ENCODE measurements around the gene NFASC. TPM values are rescaled to one million over a fixed set of nuclear protein-coding genes. Genes with fewer than 3 reads are reported as not detected.

NFASC gene
- total RNA-seq, 1 donor: 36.9 TPM

- Histone ChIP-seq H3K4me3 (ENCODE audit: insufficient read depth, low read length) (no peak overlapping the region), H3K79me2 (ENCODE audit: insufficient read depth, low read length) (no peaks in the 10 kb centered on the region), H4K20me1 (ENCODE audit: insufficient read depth, low read length) (no peaks in the 10 kb centered on the region), H3K4me2 (ENCODE audit: insufficient read depth, low read length) (no peak overlapping the region), H3K27ac (ENCODE audit: low read depth, low read length) (no peak overlapping the region), H3K9me3 (ENCODE audit: low read depth, low read length) (no peaks in the 10 kb centered on the region), H3K4me1 (ENCODE audit: insufficient read depth, low read length) (peaks cover 12% of the 10 kb centered on the region), H3K36me3 (ENCODE audit: insufficient read depth, low read length) (no peaks in the 10 kb centered on the region), H3K27me3 (ENCODE audit: insufficient read depth, low read length) (no peaks in the 10 kb centered on the region), H2AFZ (ENCODE audit: low read length) (no peak overlapping the region)
- no peak for DNase-seq (ENCODE audit: insufficient read length, low spot score, missing footprints)
- no peak for TF ChIP-seq CTCF (IDR thresholded peaks at IDR 0.05; ENCODE audit: extremely low read depth, low read depth, low read length)
Measured at GRCh38 chr1:205016584-205016983, 145.9 kb downstream of the NFASC start.

- no peak overlapping the region for H2AFZ ChIP-seq (ENCODE audit: low read length)
- no peaks in the 10 kb centered on the region for H3K36me3 ChIP-seq (ENCODE audit: insufficient read depth, low read length)
- no peaks in the 10 kb centered on the region for H3K9me3 ChIP-seq (ENCODE audit: low read depth, low read length)
- no peak overlapping the region for H3K4me3 ChIP-seq (ENCODE audit: insufficient read depth, low read length)
- H3K4me1 ChIP-seq (ENCODE audit: insufficient read depth, low read length): peaks cover 12% of the 10 kb centered on the region
- no peaks in the 10 kb centered on the region for H3K27me3 ChIP-seq (ENCODE audit: insufficient read depth, low read length)
- H3K79me2 ChIP-seq (ENCODE audit: insufficient read depth, low read length): no peaks in the 10 kb centered on the region
- H3K27ac ChIP-seq (ENCODE audit: low read depth, low read length): no peak overlapping the region
- no peak overlapping the region for H3K4me2 ChIP-seq (ENCODE audit: insufficient read depth, low read length)
- DNase-seq (ENCODE audit: insufficient read length, low spot score, missing footprints): no peak
- no peaks in the 10 kb centered on the region for H4K20me1 ChIP-seq (ENCODE audit: insufficient read depth, low read length)
- TF ChIP-seq CTCF (IDR thresholded peaks at IDR 0.05; ENCODE audit: extremely low read depth, low read depth, low read length): no peak
Measured at GRCh38 chr1:205017001-205017400, 146.3 kb downstream of the NFASC start.

GRCh38 chr1:205017766-205018165, 147.1 kb downstream of the NFASC start:
- no peaks in the 10 kb centered on the region for H4K20me1 ChIP-seq (ENCODE audit: insufficient read depth, low read length)
- H3K4me3 ChIP-seq (ENCODE audit: insufficient read depth, low read length): no peak overlapping the region
- H2AFZ ChIP-seq (ENCODE audit: low read length): no peak overlapping the region
- no peaks in the 10 kb centered on the region for H3K27me3 ChIP-seq (ENCODE audit: insufficient read depth, low read length)
- H3K9me3 ChIP-seq (ENCODE audit: low read depth, low read length): no peaks in the 10 kb centered on the region
- peaks cover 12% of the 10 kb centered on the region for H3K4me1 ChIP-seq (ENCODE audit: insufficient read depth, low read length)
- no peak for DNase-seq (ENCODE audit: insufficient read length, low spot score, missing footprints)
- H3K36me3 ChIP-seq (ENCODE audit: insufficient read depth, low read length): no peaks in the 10 kb centered on the region
- H3K4me2 ChIP-seq (ENCODE audit: insufficient read depth, low read length): no peak overlapping the region
- TF ChIP-seq CTCF (IDR thresholded peaks at IDR 0.05; ENCODE audit: extremely low read depth, low read depth, low read length): no peak
- H3K79me2 ChIP-seq (ENCODE audit: insufficient read depth, low read length): no peaks in the 10 kb centered on the region
- no peak overlapping the region for H3K27ac ChIP-seq (ENCODE audit: low read depth, low read length)

DNA sequence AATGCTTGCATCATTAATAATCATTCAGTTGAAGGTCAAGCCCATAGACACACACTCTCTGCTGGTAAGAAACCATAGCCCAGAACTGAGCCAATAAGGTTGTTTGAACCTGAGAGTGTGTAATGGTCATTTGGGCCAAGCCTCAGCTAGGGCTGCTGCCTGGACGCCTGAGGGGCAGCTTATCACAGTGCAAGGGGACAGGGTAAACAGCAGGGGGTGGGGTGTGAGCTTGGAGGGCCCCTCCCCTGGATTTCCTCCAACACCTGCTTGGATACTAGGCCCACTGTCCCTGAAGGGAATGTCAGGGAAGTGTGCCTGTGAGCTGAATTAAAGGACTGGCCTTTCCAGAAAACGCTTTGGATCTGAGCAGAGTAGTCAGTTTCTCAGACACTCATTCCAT, 147.7 kb downstream of the NFASC start:
- H3K27me3 ChIP-seq (ENCODE audit: insufficient read depth, low read length): peaks cover 3% of the 10 kb centered on the region
- H3K79me2 ChIP-seq (ENCODE audit: insufficient read depth, low read length): no peaks in the 10 kb centered on the region
- no peaks in the 10 kb centered on the region for H3K9me3 ChIP-seq (ENCODE audit: low read depth, low read length)
- H2AFZ ChIP-seq (ENCODE audit: low read length): no peak overlapping the region
- H3K4me1 ChIP-seq (ENCODE audit: insufficient read depth, low read length): peaks cover 8% of the 10 kb centered on the region
- H4K20me1 ChIP-seq (ENCODE audit: insufficient read depth, low read length): no peaks in the 10 kb centered on the region
- no peak for DNase-seq (ENCODE audit: insufficient read length, low spot score, missing footprints)
- no peaks in the 10 kb centered on the region for H3K36me3 ChIP-seq (ENCODE audit: insufficient read depth, low read length)
- TF ChIP-seq CTCF (IDR thresholded peaks at IDR 0.05; ENCODE audit: extremely low read depth, low read depth, low read length): no peak
- no peak overlapping the region for H3K27ac ChIP-seq (ENCODE audit: low read depth, low read length)
- no peak overlapping the region for H3K4me3 ChIP-seq (ENCODE audit: insufficient read depth, low read length)
- no peak overlapping the region for H3K4me2 ChIP-seq (ENCODE audit: insufficient read depth, low read length)

Measured in osteoblast (primary cell).